Activated T-cell treated with anti-CD3 and anti-CD28 coated beads, Interleukin-2, amount 50 U/mL, for 48 hours (primary cell): ENCODE results near the gene GAB2.

Experiments used
- DNase-seq, 2 experiments: peaks; one replicate each; pipeline ENCODE4 v3.0.0-alpha.2; 2020

GAB2 gene

GRCh38 chr11:78427615-78428265, 10.1 kb upstream of the GAB2 start:
- DNase-seq: peak in 1 of 2 experiments; percentile 20

GRCh38 chr11:78426845-78427244, 9.2 kb upstream of the GAB2 start:
- no peak for DNase-seq

- DNase-seq: no peak
Measured at GRCh38 chr11:78425399-78426070, 7.9 kb upstream of the GAB2 start.

- DNase-seq: no peak
Measured at GRCh38 chr11:78424334-78425270, 7.0 kb upstream of the GAB2 start.

GRCh38 chr11:78423241-78423640, 5.6 kb upstream of the GAB2 start:
- DNase-seq: no peak

- peak; percentile 71 to 73 for DNase-seq
Measured at GRCh38 chr11:78420796-78421209, 3.2 kb upstream of the GAB2 start.

- DNase-seq: peak; percentile 60 to 67
Measured at GRCh38 chr11:78420255-78420764, 2.7 kb upstream of the GAB2 start.

- DNase-seq: no peak
Measured at GRCh38 chr11:78419327-78419726, 1.7 kb upstream of the GAB2 start.

- DNase-seq: no peak
Measured at GRCh38 chr11:78418584-78419211, 1.1 kb upstream of the GAB2 start.

- DNase-seq: peak; percentile 75 to 82
Measured at GRCh38 chr11:78417888-78418583, 416 bp upstream of the GAB2 start.

GRCh38 chr11:78416285-78417174, 1.1 kb downstream of the GAB2 start:
- peak; percentile 83 to 85 for DNase-seq

- DNase-seq: no peak
Measured at GRCh38 chr11:78415338-78415737, 2.3 kb downstream of the GAB2 start.

- no peak for DNase-seq
Measured at GRCh38 chr11:78414321-78415051, 3.1 kb downstream of the GAB2 start.

- DNase-seq: no peak
Measured at GRCh38 chr11:78408619-78409018, 9.0 kb downstream of the GAB2 start.

GRCh38 chr11:78406568-78407196, 10.9 kb downstream of the GAB2 start:
- DNase-seq: no peak

GRCh38 chr11:78405805-78406204, 11.8 kb downstream of the GAB2 start:
- no peak for DNase-seq

GRCh38 chr11:78403781-78404180, 13.8 kb downstream of the GAB2 start:
- no peak for DNase-seq

- DNase-seq: no peak
Measured at GRCh38 chr11:78402847-78403246, 14.8 kb downstream of the GAB2 start.

- DNase-seq: no peak
Measured at GRCh38 chr11:78400702-78401101, 16.9 kb downstream of the GAB2 start.

- DNase-seq: no peak
Measured at GRCh38 chr11:78400116-78400515, 17.5 kb downstream of the GAB2 start.
